ENCODE data around the gene CFAP141.

GRCh38 chr1:154237880-154238506 is 31.9 kb upstream of the CFAP141 start:
- TF ChIP-seq POLR2A (IDR thresholded peaks at IDR 0.05; ENCODE audit: low read depth, low read length) (no peak), POLR2AphosphoS5 (IDR thresholded peaks at IDR 0.05; ENCODE audit: low read depth, low read length) (no peak), SPI1 (IDR thresholded peaks at IDR 0.05; ENCODE audit: low read depth, low read length) (no peak), TAF1 (IDR thresholded peaks at IDR 0.05; ENCODE audit: low read depth, low read length) (no peak), POU2F2 (IDR thresholded peaks at IDR 0.05; ENCODE audit: low read depth, low read length) (no peak), PAX5 (IDR thresholded peaks at IDR 0.05; ENCODE audit: insufficient read depth, low read length, severe bottlenecking) (no peak)

All from GM12891 (cell line).